HG02973 (cell line): ENCODE measurements around the gene HAAO.
A peak's percentile ranks its signal among the peaks of the same experiment; 100 is the strongest.

Experiments
- ATAC-seq: cut with Tn5 transposase; IDR thresholded peaks from one replicate; pipeline ENCODE4 v1.9.1; 2021; ENCODE audit warnings: moderate library complexity; ENCODE audit not compliant: unreplicated experiment

Gene HAAO

GRCh38 chr2:42768706-42769256 is 23.6 kb downstream of the HAAO start:
- ATAC-seq = no peak

GRCh38 chr2:42767899-42768705 is 24.3 kb downstream of the HAAO start:
- ATAC-seq = no peak

- no peak for ATAC-seq
Measured at GRCh38 chr2:42767080-42767898, 25.1 kb downstream of the HAAO start.

- ATAC-seq = no peak
Measured at GRCh38 chr2:42765686-42766085, 26.7 kb downstream of the HAAO start.

- ATAC-seq = no peak
Measured at GRCh38 chr2:42764901-42765300, 27.5 kb downstream of the HAAO start.

- ATAC-seq = no peak
Measured at GRCh38 chr2:42764096-42764495, 28.3 kb downstream of the HAAO start, which contains the start of gene OXER1. Gene OXER1, minus strand, starts transcription at chr2:42764135. Its CDS starts 73 bp downstream, at chr2:42764062.

GRCh38 chr2:42762823-42763804 is 29.3 kb downstream of the HAAO start:
- ATAC-seq = no peak

- no peak for ATAC-seq
Measured at GRCh38 chr2:42762155-42762554, 30.2 kb downstream of the HAAO start.

- no peak for ATAC-seq
Measured at GRCh38 chr2:42761554-42761953, 30.8 kb downstream of the HAAO start.

GRCh38 chr2:42758751-42759150 is 33.6 kb downstream of the HAAO start:
- no peak for ATAC-seq

GRCh38 chr2:42757981-42758740 is 34.2 kb downstream of the HAAO start:
- ATAC-seq = no peak

- no peak for ATAC-seq
Measured at GRCh38 chr2:42756966-42757513, 35.3 kb downstream of the HAAO start.

GRCh38 chr2:42756150-42756775 is 36.1 kb downstream of the HAAO start:
- ATAC-seq = no peak

- no peak for ATAC-seq
Measured at GRCh38 chr2:42755191-42755880, 37.0 kb downstream of the HAAO start.

GRCh38 chr2:42754776-42755140 is 37.6 kb downstream of the HAAO start:
- no peak for ATAC-seq

GRCh38 chr2:42754021-42754775 is 38.2 kb downstream of the HAAO start:
- peak; percentile 55 for ATAC-seq
